ENCODE results near the gene ZNF425. TPM values are rescaled to one million over a fixed set of nuclear protein-coding genes. Genes with fewer than 3 reads are reported as not detected.
"Not testable (repeated sequence)": the region's sequence is repeated elsewhere in the genome, so short reads cannot be mapped to it uniquely, and the experiment has no call there.

Gene ZNF425
- total and polyA plus RNA-seq, 9 of the 15 experiments (the other 6 are each of a cell fraction or from before 2014, with no cell fraction given) = 0.03 to 0.89 (median 0.54) TPM

- ATAC-seq; H3K4me3 ChIP-seq; H4K20me1 ChIP-seq (replicated peaks; ENCODE audit: control insufficient read depth, insufficient read depth, low read length); in situ Hi-C loops (cut with MboI); H3K27me3 ChIP-seq (ENCODE audit: control insufficient read depth in 2 of 2, insufficient read depth in 2 of 2, low read length in 2 of 2); BruUV-seq (replicated peaks); intact Hi-C loops (cut with micrococcal nuclease); H3K9me3 ChIP-seq (replicated peaks; ENCODE audit: control insufficient read depth, insufficient read depth, low read depth, low read length); H3K9me1 ChIP-seq (ENCODE audit: control insufficient read depth, insufficient read depth, low read length); FAIRE-seq; CTCF ChIA-PET (ENCODE audit: low intra/inter-chr PET ratio); H3K36me3 ChIP-seq (ENCODE audit: control insufficient read depth, insufficient read depth, low read length); TF ChIP-seq JUND (tag; IDR thresholded peaks at IDR 0.05; ENCODE audit: borderline replicate concordance, low read depth, low read length); ATF3 (CRISPR knock-in tag; conservative IDR thresholded peaks at IDR 0.05): not testable (repeated sequence)
- POLR2A ChIA-PET = interaction anchor here (1.1 kb wide), 1 partner anchor 79 kb away, joined by 3 read pairs; no protein-coding TSS in a partner anchor
- peak in 1 of 4 experiments; percentile 60 for DNase-seq (ENCODE audit: extremely low read depth in 1 of 4, low spot score in 3 of 4)
- H2AFZ ChIP-seq (ENCODE audit: low read depth, low read length) = peak overlapping the region; percentile 45; the same call in 1 of the 2 replicates
- TF ChIP-seq JUND (IDR thresholded peaks at IDR 0.05; ENCODE audit: borderline replicate concordance, low read depth, low read length) (peak; percentile 57; the same call in 1 of the 2 replicates), ATF3 (IDR thresholded peaks at IDR 0.05) (peak; percentile 76), CEBPB (tag; IDR thresholded peaks at IDR 0.05) (0 out of 2 replicates have a peak, but pooled peaks have one; percentile 20), MLLT1 (IDR thresholded peaks at IDR 0.05) (peak in 1 of 2 experiments; percentile 15; a peak in 1 of 4 replicates), PHF21A (IDR thresholded peaks at IDR 0.05; ENCODE audit: borderline replicate concordance, low read depth) (0 out of 2 replicates have a peak, but pooled peaks have one; percentile 9), EGR1 (conservative IDR thresholded peaks at IDR 0.05) (peak; percentile 71), MEF2D (tag; conservative IDR thresholded peaks at IDR 0.05; ENCODE audit: low read depth) (peak; percentile 76; the same call in 1 of the 2 replicates), ARID1B (IDR thresholded peaks at IDR 0.05) (peak; percentile 45; the same call in 1 of the 2 replicates), SMARCE1 (IDR thresholded peaks at IDR 0.05) (peak; percentile 31; the same call in 1 of the 2 replicates), MEF2A (IDR thresholded peaks at IDR 0.05; ENCODE audit: control insufficient read depth, low read depth, low read length) (peak; percentile 69; the same call in 1 of the 2 replicates), DPF2 (IDR thresholded peaks at IDR 0.05) (peak; percentile 68; the same call in 1 of the 2 replicates)
- H3K79me2 ChIP-seq (ENCODE audit: control insufficient read depth, insufficient read depth, low read length) = peaks cover 33% of the 10 kb centered on the region
- peaks cover 16 to 36% of the 10 kb centered on the region in 2 experiments; a peak in 3 of 5 replicates for H3K4me1 ChIP-seq (replicated peaks in 1 of 2; ENCODE audit: control insufficient read depth in 2 of 2, insufficient read depth in 2 of 2, low read length in 2 of 2)
- H3K27ac ChIP-seq (ENCODE audit: extremely low read depth, low read depth, low read length) = peak overlapping the region; percentile 82; the same call in 1 of the 3 replicates
- H3K9ac ChIP-seq (ENCODE audit: insufficient read depth in 1 of 2, low read depth in 2 of 2, low read length in 2 of 2) = peak overlapping the region in 1 of 2 experiments; percentile 8; a peak in 1 of 4 replicates
- WGBS (ENCODE audit: insufficient coverage, low coverage, missing lambda C conversion rate) = 19% methylated on average over 14 of the region's 14 CpGs
- peak overlapping the region; percentile 24; the same call in 1 of the 2 replicates for H3K4me2 ChIP-seq (ENCODE audit: insufficient read depth, low read length)
Measured at GRCh38 chr7:149144436-149144922, 18.4 kb upstream of the ZNF425 start.

Measured in K562 (cell line).